NCI-H146 (cell line): ENCODE measurements around the gene TMEM97.
A peak's percentile ranks its signal among the peaks of the same experiment; 100 is the strongest.

Experiments
- DNase-seq: peaks from one replicate; lab custom pipeline; 2025; lab: John Stamatoyannopoulos, UW

Gene TMEM97

GRCh38 chr17:28365487-28365886, 46.5 kb downstream of the TMEM97 start:
- no peak for DNase-seq

- no peak for DNase-seq
Observed at GRCh38 chr17:28366605-28367004, 47.6 kb downstream of the TMEM97 start.

- no peak for DNase-seq
Observed at GRCh38 chr17:28367641-28368305, 48.8 kb downstream of the TMEM97 start.

- no peak for DNase-seq
Observed at GRCh38 chr17:28368306-28368831, 49.4 kb downstream of the TMEM97 start.

GRCh38 chr17:28368915-28369683, 50.1 kb downstream of the TMEM97 start:
- DNase-seq = no peak

- no peak for DNase-seq
Observed at GRCh38 chr17:28369684-28370034, 50.7 kb downstream of the TMEM97 start.

- peak; percentile 78 for DNase-seq
Observed at GRCh38 chr17:28370035-28370743, 51.2 kb downstream of the TMEM97 start, which contains the start of gene VTN. Gene VTN (minus strand): TSS chr17:28370307. CDS start chr17:28370203, 104 bp downstream.

- DNase-seq = no peak
Observed at GRCh38 chr17:28370744-28371103, 51.7 kb downstream of the TMEM97 start.

GRCh38 chr17:28371245-28372202, 52.5 kb downstream of the TMEM97 start, which contains the start of gene SARM1:
Gene SARM1 (plus strand): TSS chr17:28371694. CDS start chr17:28372033, 339 bp downstream.
- peak; percentile 97 for DNase-seq

GRCh38 chr17:28372203-28372944, 53.4 kb downstream of the TMEM97 start:
- DNase-seq = peak; percentile 43

- DNase-seq = peak; percentile 10
Observed at GRCh38 chr17:28372945-28373274, 53.9 kb downstream of the TMEM97 start.
